GM18907 (cell line): ENCODE measurements around the gene KNCN.

ENCODE experiments used
- ATAC-seq: cut with Tn5 transposase; IDR thresholded peaks from one replicate; pipeline ENCODE4 v1.9.1; 2021; ENCODE audit warnings: mild to moderate bottlenecking, moderate library complexity; ENCODE audit not compliant: unreplicated experiment

KNCN gene

DNA sequence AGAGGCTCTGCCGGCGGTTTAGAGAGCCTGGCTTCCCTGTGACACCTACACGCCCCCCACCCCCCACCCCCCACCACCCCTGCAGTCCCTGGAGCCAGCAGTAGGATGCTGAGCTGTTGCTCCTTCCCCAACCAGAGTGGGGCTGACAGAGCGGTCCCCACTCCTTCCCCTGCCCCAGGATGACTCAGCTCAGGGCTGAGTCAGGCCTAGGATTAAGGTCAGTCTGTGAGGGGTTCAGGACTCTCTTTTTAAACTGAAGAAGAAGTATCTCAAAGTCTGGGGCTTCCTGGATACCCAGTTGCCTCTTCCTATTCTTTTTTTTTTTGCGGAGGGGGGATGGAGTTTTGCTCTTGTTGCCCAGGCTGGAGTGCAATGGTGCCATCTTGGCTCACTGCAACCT, 42.7 kb downstream of the KNCN start:
- ATAC-seq = no peak

DNA sequence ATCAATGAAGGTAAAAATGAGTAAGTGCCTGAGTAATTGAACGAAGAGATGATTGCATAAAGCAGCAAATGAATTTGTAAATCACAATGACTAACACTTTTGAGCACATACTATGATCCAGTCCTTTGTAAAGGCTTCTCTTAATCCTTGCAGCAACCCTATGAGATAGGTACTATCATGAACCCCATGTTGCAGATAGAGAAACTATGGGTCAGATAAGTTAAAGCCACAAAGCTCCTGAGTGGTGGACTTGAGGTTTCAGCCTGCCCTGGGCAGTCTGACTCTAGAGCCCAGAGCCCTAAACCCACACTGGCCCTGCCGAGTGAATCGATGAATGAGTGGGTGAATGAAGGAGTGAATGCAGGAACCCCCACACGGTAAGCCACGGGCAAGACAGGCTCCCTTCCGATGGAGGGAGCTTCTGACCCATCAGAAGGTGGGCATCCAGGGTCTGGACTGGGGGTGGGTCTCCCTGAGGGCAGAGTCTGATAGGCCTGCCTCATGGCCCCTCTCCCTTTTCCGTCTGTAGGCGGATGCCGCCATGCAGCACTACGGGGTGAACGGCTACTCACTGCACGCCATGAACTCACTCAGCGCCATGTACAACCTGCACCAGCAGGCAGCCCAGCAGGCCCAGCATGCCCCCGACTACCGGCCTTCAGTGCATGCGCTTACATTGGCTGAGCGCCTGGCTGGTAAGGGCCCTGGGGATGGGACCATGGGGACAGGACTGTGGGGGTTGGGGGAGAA, 44.8 kb downstream of the KNCN start:
- no peak for ATAC-seq

DNA sequence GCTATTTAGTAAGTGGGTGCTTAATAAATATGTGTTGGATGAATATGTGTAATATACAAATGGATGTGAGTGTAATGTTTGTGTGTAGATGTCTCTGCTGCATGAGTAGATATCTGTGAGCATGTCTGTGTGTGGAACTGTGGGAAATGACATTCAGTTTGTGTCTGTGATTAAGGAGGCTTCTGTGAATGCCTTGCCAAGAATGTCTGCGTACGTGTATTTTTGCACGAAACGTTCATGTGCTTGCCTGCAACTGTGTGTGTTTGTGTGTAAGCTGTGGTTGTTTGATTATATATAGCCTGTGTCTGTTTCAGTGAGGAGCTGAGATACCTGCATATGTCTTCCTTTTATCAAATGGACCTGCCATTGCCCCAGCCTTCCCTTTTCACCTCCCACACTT, 48.0 kb downstream of the KNCN start:
- ATAC-seq = no peak

DNA sequence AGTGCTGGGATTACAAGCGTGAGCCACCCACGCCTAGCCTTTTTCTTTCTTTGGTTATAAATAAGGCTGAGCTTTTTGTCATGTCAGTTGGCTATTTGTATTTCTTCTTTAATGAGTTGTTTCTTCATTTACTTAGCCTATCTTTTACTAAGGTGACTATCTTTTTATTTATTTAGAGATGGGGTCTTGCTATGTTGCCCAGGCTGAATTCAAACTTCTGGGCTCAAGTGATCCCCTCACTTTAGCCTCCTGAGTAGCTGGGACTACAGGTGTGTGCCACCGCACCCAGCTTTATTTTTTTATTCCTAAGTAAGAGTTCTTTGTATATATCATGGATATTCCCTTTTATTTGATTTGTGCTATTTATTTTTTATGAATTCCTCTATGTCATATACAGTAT, 49.9 kb downstream of the KNCN start:
- ATAC-seq = no peak

DNA sequence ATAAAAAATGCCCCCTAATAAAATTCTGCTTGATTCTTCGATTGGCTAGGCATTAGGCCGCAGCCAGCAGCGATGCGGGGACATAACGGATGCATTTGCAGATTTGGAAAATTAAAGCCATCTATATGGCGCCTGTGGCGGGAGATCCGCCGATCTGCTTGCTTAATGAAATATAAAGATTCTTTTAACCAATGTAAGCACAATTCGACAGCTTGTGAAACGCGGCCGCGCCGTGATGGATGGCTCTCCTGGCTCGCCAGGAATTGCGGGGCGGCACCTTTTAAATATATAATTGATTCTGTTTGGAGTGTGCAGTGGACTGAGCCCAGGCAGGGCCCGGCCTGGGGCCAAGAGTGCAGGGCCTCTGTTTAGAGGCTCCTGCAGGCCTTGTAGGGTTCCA, 53.8 kb downstream of the KNCN start:
- ATAC-seq = no peak

DNA sequence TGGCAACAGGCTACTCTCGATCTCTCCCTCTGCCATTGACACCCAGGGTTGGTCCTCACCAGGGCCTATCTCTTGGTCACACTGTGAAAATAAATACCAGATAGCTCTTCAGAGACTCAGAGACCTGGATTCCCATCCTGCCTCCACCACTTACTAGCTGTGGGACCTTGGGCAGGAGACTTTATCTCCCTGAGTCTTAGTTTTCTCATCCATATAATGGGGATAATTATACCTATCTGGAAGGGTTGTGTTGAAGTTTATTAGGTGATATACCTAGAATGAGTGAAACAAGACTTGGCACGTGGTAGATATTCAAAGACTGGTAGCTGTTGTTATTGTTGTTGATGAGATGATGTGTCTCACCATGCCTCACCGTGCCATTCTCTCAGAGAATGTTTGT, 54.4 kb downstream of the KNCN start:
- ATAC-seq = no peak

DNA sequence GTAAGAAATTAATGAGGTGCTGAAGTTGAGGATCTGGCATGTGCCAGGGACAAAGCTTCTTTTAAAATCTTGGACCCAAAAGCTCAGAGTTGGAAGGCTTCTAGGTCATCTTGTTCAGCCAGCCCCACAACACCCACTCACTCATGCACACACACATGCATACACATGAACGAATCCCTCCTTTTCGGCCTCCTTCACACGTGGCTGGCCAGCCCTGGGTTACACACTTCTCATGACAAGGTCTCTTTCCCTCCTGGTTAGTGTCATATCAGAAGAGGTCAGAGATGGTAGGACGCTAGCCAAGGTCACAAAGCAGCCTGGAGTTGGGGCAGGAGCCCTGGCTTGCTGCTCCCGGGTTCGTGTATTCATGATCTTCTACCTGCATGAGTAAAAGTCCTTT, 54.9 kb downstream of the KNCN start:
- no peak for ATAC-seq

DNA sequence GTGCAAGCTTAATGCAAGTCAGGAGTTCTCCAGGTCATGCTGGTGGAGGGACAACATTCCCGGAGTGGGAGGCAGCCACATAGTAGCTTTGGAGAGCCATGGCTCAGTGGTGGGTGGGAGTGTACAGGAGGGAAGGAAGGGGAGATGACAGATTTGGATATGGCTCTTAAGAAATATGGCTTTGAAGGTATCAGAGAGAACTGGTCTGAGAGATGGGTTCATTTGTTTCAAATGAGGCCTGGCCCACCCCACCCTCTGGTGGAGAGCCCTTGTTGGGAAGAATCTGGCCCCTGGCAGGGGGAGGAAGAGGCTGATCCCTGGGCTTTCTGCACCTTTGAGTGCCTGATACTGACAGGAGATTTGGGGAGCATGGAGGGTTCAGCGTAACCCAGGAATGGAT, 55.7 kb downstream of the KNCN start:
- no peak for ATAC-seq
